ENCODE results near the gene GSTO2.

GSTO2 gene

DNA sequence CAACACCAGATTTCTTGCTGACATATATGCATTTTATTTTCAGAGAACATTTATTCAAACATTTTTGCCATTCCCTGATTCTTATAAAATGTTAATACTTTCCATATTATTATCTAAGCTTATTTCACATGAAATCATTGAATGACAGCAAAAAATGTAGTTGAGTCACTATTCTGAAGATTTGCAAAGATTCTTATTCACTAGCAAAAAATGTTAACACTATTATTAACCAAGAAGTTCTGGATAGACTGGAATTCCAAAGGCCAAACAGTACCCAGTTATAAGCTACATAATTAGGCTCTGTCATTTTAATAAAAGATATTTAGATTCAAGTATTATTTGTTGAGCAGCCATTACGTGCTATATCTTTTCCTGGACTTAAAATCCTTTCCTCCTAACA lies 4.3 kb downstream of the GSTO2 start:
- DNase-seq (ENCODE audit: extremely low read depth, low read depth) = no peak
- TF ChIP-seq, protein P1, sequence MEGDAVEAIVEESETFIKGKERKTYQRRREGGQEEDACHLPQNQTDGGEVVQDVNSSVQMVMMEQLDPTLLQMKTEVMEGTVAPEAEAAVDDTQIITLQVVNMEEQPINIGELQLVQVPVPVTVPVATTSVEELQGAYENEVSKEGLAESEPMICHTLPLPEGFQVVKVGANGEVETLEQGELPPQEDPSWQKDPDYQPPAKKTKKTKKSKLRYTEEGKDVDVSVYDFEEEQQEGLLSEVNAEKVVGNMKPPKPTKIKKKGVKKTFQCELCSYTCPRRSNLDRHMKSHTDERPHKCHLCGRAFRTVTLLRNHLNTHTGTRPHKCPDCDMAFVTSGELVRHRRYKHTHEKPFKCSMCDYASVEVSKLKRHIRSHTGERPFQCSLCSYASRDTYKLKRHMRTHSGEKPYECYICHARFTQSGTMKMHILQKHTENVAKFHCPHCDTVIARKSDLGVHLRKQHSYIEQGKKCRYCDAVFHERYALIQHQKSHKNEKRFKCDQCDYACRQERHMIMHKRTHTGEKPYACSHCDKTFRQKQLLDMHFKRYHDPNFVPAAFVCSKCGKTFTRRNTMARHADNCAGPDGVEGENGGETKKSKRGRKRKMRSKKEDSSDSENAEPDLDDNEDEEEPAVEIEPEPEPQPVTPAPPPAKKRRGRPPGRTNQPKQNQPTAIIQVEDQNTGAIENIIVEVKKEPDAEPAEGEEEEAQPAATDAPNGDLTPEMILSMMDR (IDR thresholded peaks at IDR 0.05; ENCODE audit: low read depth, low read length) = no peak

DNA sequence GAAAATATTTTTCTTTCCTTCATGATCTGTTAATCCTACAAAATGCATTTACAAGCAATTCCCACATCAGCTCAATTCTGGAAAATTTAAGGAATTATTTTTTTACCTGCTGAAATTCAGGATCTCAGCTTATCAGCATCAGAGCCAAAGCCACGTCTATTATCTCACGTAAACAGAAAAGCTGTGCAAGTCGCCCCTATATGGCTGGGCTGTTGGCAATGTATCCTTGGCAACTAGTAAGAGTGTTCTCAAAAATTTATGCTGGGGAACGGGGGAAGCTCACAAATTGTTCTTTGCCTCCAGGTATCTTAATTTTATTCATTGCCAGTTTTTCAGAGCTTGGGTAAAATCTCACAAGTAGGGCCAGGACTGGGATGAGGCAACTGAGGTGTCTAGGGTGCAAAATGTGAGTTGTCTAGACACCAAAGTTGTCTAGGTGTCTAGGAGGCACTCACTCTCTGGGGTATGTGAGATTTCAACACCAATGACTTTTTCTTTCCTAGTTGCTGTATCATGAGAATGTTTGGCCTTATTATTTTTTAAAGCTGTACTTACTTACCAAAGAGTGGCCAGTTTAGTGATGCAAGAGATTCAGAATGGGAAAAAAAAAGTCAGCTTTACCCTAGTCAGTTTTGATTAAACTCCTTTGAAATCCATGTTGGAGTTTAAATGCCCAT lies 5.1 kb downstream of the GSTO2 start:
- TF ChIP-seq, protein P1 (IDR thresholded peaks at IDR 0.05; ENCODE audit: low read depth, low read length) = no peak
- DNase-seq (ENCODE audit: extremely low read depth, low read depth) = no peak

DNA sequence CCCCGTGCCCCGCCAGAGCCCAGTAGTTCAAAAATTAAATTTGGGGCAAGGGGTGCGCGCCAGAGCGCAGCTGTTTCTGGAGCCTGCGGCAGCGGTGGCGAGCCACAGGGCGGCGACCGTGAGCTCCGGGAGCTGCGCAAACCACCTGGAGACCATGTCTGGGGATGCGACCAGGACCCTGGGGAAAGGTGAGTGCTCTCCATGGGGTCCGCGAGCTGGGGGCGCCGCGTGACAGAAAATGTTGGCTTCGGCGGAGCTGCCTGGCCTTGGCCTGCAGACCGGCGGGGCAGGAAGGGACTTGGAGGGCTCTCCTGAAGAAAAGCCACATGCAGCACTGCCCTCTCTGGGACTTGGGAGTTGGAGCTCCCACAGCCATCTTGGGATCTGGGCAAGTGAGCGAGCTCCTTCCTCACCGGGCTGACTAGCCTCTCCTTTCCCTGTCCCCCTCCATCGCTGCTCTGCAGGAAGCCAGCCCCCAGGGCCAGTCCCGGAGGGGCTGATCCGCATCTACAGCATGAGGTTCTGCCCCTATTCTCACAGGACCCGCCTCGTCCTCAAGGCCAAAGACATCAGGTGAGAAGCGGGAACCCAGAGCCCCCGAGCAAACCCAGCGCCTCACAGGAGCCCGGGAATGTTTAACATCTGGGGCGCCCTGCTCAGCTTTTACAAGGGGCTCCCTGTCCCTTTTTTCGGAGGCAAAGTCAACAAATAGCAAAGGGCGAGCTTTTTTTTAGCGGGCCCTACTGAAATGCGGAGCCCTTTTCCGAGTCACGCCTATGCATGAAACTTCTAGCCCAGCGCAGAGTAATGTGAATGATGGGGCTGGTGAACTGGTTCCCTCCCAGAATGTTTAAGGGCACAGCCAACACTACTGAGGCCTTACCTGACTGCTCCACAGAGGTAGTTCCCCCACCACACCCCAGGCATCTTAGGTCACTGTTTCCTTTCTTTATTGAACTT lies 6.1 kb downstream of the GSTO2 start:
- TF ChIP-seq, protein P1 (IDR thresholded peaks at IDR 0.05; ENCODE audit: low read depth, low read length) = peak; percentile 94
- DNase-seq (ENCODE audit: extremely low read depth, low read depth) = no peak

DNA sequence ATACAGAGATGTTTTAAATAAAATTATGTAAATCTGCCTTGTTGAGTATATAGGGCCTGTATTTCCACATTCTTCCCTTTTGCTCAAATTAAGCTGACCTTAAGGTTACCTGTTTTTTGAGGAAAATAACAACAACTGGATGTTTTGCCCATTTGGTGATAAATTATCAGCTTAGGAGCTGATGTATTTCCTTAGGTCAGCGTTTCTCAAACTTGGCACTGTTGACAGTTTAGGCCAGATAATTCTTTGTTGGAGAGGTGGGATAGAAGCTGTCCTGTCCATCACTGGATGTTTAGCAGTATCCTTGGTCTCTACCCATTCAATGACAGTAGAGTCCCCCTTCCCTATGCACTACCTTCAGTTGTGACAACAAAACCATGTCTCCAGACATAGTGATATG lies 7.2 kb downstream of the GSTO2 start:
- no peak for DNase-seq (ENCODE audit: extremely low read depth, low read depth)
- TF ChIP-seq, protein P1 (IDR thresholded peaks at IDR 0.05; ENCODE audit: low read depth, low read length) = no peak

DNA sequence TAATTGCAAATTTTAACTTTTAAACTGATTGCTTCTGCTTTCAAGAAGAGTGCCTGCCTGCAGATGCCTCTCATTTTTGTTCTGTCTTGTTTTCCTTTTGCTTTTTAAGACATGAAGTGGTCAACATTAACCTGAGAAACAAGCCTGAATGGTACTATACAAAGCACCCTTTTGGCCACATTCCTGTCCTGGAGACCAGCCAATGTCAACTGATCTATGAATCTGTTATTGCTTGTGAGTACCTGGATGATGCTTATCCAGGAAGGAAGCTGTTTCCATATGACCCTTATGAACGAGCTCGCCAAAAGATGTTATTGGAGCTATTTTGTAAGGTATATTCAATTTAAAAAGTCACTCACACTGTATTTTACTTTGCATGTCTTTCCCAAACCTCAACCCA lies 8.8 kb downstream of the GSTO2 start:
- no peak for DNase-seq (ENCODE audit: extremely low read depth, low read depth)
- TF ChIP-seq, protein P1 (IDR thresholded peaks at IDR 0.05; ENCODE audit: low read depth, low read length) = no peak

DNA sequence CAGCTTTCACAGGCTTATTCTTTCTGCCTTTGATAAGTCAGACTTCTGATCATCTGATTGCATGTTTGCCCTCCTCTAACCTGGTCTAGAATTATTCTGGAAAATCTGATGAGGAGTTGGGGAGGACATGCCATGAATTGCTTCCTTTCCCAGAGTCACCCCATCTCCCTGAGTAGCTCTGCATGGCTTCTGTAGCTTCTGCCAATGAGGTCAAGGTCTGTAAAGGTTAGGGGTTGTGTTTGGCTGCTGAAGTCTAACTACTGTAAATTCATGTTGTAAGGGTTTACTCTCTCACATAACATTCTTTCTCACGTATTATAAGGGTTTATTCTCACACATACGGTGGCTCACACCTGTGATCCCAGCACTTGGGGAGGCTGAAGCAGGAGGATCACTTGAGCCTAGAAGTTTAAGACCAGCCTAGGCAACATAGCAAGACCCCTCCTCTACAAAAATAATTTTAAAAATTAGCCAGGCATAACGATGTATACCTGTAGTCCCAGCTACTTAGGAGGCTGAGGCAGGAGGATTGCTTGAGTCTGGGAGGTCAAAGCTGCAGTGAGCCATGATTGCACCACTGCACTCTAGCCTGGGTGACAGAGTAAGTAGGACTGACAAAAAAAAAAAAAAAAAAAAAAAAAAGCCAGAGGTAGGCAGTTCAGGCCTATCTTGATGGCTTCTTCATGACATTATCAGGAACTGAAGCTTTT lies 10.7 kb downstream of the GSTO2 start:
- no peak for DNase-seq (ENCODE audit: extremely low read depth, low read depth)
- TF ChIP-seq, protein P1 (IDR thresholded peaks at IDR 0.05; ENCODE audit: low read depth, low read length) = no peak

Measured in AG09319 (cell line).